Mucosa of rectum (tissue), 2 donors: Measurements from ENCODE around the gene PSMG1.

Source experiments
- H3K27ac ChIP-seq, 2 donors: one replicate each; pipeline ENCODE4 v1.7.0; 2013; ENCODE audit warnings: inconsistent platforms in 2 of 2, low read depth in 2 of 2, low read length in 2 of 2
- H3K27me3 ChIP-seq, 2 donors: one replicate each; pipeline ENCODE4 v1.7.0; 2013; ENCODE audit warnings: low read length in 2 of 2; ENCODE audit not compliant: control insufficient read depth in 2 of 2, insufficient read depth in 2 of 2
- H3K36me3 ChIP-seq, 2 donors: one replicate each; pipeline ENCODE4 v1.7.0; 2013; ENCODE audit warnings: low read length in 2 of 2; ENCODE audit not compliant: control insufficient read depth in 2 of 2, insufficient read depth in 2 of 2
- H3K4me1 ChIP-seq, 2 donors: one replicate each; pipeline ENCODE4 v1.7.0; 2013; ENCODE audit warnings: low read length in 2 of 2, mild to moderate bottlenecking in 1 of 2; ENCODE audit not compliant: control insufficient read depth in 2 of 2, insufficient read depth in 2 of 2
- H3K4me3 ChIP-seq, 2 donors: one replicate each; pipeline ENCODE4 v1.7.0; 2013; ENCODE audit warnings: low read length in 2 of 2
- H3K9ac ChIP-seq, 2 donors: one replicate each; pipeline ENCODE4 v1.7.0; 2013; ENCODE audit warnings: low read length in 2 of 2, low read depth in 1 of 2, mild to moderate bottlenecking in 1 of 2
- H3K9me3 ChIP-seq, 2 donors: one replicate each; pipeline ENCODE4 v1.7.0; 2013; ENCODE audit warnings: low read length in 2 of 2; ENCODE audit not compliant: control insufficient read depth in 2 of 2
- donor health status: healthy.
- donor health status: Normal muscosa, but diverticular disease.

Gene PSMG1

DNA sequence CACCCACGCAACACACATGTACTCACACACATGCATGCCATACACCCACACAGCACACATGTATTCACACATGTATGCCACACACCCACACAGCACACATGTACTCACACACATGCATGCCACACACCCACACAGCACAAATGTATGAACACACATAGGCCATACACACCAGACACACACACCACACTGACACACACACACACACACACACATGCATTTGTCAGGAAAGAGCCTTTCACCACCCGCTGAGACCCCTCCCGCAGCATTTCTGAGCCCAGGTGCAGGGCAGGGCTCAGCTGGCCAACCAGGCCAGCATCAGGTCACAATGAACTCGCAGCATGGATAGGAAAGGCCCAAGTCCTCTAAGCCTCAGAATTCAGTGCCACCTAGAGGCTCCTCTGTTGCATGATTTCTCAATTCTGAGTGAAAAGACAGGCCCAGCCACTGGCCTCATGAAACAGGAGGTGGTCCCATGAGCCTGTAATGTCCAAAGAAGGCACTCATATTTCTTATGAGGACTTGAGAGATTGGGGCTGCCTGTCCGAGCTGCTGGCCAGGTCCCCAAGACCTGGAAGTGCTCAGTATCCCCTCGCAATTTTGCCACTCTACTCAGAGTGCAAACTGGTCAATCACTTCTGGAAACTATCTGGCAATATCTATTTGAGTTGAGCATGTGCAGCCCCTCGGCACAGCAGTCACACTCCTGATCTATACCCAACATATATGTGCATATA is 57.3 kb downstream of the PSMG1 start:
- Histone ChIP-seq H3K27ac (peak overlapping the region; percentile 33 to 44), H3K9ac (peak overlapping the region in 1 of 2 donors; percentile 33), H3K27me3 (no peaks in the 10 kb centered on the region)

More for the DNA sequence above, 57.3 kb downstream of the PSMG1 start:
- Histone ChIP-seq H3K36me3 (no peaks in the 10 kb centered on the region), H3K4me1 (peaks cover 0 to 4% of the 10 kb centered on the region in 2 donors), H3K9me3 (no peaks in the 10 kb centered on the region), H3K4me3 (no peak overlapping the region)
